Measurements from ENCODE around the gene PREB. TPM values are rescaled to one million over a fixed set of nuclear protein-coding genes. Genes with fewer than 3 reads are reported as not detected.

The PREB gene
- total and polyA plus RNA-seq, 2 experiments from 2014 or later, result 69.2 to 90.3 TPM

DNA sequence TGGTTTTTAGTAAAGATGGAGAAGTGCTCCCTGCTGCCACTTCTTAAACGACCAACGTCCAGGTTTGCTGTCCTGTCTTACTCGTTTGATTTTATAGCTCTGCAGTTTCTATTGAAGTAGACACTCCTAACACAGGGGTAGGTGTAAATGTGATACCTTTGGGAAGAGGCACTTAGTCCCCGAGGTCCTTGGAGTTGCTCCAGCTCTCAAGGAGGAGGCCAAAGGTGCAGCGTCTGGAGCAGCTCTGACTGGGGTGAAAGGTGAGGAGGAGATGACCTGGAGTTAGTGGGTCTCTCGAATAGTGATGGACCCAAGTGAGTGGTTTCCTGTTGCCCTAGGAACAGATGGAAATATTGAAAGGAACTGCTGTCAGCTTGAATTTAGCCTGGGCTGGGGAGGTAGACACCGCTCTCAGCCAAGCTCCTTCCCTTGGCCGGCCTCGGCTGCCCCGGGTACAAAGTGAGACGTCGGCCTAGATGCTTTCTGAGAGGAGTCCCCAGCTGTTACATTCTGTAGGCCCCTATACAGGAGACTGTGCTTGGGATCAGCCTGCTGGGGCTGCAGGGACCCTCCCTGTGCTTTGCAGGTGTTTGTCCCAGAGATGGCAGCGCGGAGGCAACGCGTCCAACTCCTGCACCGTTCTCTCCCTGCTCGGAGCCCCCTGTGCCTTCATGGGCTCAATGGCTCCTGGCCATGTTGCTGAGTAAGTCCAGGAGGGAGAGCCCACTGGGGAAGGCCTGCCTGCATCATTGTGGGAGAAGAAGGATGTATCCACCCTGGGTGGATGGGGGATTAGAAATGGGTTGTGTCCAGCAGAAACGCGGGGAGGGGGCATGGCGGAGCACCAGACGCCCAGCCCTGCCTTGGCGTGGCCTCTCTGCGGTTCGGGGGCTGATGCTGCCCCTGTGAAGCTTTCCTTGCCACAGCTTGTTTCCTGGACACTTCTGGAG, 42.4 kb downstream of the PREB start:
- H2AFZ ChIP-seq, result no peak overlapping the region
- no peak overlapping the region for H3K27ac ChIP-seq
- no peaks in the 10 kb centered on the region for H3K36me3 ChIP-seq (replicated peaks; ENCODE audit: insufficient read depth, low read depth)

DNA sequence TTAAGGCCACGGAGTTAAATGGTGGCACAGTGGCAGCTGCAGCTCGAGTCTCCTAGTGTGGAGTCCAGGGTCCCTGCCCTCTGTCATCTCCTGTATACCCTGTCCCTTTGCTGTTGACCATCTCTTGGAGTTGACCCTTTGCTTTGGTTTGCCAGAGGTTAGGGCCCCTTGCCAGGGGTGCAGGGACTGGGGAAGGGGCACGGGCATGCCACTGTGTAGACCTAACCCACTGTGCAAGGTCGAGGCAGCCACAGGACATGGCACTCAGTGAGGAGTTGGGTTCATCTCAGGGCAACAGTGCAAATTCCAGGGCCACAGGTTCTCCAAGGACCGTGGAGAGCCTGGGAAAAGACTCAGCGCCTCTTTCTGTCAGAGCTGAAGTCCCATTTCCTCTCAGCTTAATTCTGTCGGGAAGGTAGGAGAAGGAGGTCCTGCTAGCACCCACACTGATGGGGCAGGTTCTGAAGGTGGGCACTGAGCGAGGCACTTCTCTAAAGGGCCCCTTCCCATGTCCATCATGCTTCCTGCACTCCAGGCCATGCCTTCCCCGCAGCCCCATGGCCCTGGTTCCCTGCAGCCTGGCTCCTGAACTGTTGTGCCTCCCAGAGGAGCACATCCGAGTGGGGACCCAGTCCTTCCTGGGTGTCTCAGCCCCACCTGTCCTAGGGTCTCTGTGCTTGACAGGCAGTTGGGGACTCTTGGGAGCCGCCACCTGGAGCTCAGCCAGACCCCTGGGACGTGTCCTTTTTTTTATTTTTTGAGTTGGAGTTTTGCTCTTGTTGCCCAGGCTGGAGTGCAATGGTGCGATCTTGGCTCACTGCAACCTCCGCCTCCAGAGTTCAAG, 45.1 kb downstream of the PREB start:
- H3K4me1 ChIP-seq (ENCODE audit: insufficient read depth), result peaks cover 27% of the 10 kb centered on the region
- H3K27ac ChIP-seq, result no peak overlapping the region
- H3K4me3 ChIP-seq, result no peak overlapping the region
- no peaks in the 10 kb centered on the region for H3K9me3 ChIP-seq (ENCODE audit: low read depth)
- peak overlapping the region; percentile 38 for H3K4me2 ChIP-seq
- no peak for DNase-seq (ENCODE audit: low spot score)
- no peaks in the 10 kb centered on the region for H3K36me3 ChIP-seq (replicated peaks; ENCODE audit: insufficient read depth, low read depth)
- no peak overlapping the region for H2AFZ ChIP-seq
- H3K79me2 ChIP-seq, result no peaks in the 10 kb centered on the region
- H3K9me2 ChIP-seq (replicated peaks; ENCODE audit: insufficient read depth), result no peaks in the 10 kb centered on the region
- H3K27me3 ChIP-seq, result no peaks in the 10 kb centered on the region
- 92% methylated on average over 14 of the region's 14 CpGs for WGBS (ENCODE audit: low lambda C conversion rate, missing lambda C conversion rate)
- H4K20me1 ChIP-seq (ENCODE audit: insufficient read depth, poor library complexity, severe bottlenecking), result no peaks in the 10 kb centered on the region
- TF ChIP-seq, protein P1, sequence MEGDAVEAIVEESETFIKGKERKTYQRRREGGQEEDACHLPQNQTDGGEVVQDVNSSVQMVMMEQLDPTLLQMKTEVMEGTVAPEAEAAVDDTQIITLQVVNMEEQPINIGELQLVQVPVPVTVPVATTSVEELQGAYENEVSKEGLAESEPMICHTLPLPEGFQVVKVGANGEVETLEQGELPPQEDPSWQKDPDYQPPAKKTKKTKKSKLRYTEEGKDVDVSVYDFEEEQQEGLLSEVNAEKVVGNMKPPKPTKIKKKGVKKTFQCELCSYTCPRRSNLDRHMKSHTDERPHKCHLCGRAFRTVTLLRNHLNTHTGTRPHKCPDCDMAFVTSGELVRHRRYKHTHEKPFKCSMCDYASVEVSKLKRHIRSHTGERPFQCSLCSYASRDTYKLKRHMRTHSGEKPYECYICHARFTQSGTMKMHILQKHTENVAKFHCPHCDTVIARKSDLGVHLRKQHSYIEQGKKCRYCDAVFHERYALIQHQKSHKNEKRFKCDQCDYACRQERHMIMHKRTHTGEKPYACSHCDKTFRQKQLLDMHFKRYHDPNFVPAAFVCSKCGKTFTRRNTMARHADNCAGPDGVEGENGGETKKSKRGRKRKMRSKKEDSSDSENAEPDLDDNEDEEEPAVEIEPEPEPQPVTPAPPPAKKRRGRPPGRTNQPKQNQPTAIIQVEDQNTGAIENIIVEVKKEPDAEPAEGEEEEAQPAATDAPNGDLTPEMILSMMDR (IDR thresholded peaks at IDR 0.05; ENCODE audit: poor library complexity), result no peak
- TF ChIP-seq EZH2phosphoT487 (IDR thresholded peaks at IDR 0.05; ENCODE audit: low read depth, severe bottlenecking, unreplicated experiment), result no peak
- no peak for TF ChIP-seq EZH2 (IDR thresholded peaks at IDR 0.05; ENCODE audit: borderline replicate concordance)

More for the DNA sequence above, 42.4 kb downstream of the PREB start:
- H3K4me3 ChIP-seq, result no peak overlapping the region
- no peak for DNase-seq (ENCODE audit: low spot score)
- H3K9me3 ChIP-seq (ENCODE audit: low read depth), result no peaks in the 10 kb centered on the region
- H4K20me1 ChIP-seq (ENCODE audit: insufficient read depth, poor library complexity, severe bottlenecking), result no peaks in the 10 kb centered on the region
- no peaks in the 10 kb centered on the region for H3K9me2 ChIP-seq (replicated peaks; ENCODE audit: insufficient read depth)
- H3K79me2 ChIP-seq, result no peaks in the 10 kb centered on the region
- WGBS (ENCODE audit: low lambda C conversion rate, missing lambda C conversion rate), result 80% methylated on average over 25 of the region's 25 CpGs
- peak overlapping the region; percentile 45 for H3K4me2 ChIP-seq
- TF ChIP-seq EZH2 (IDR thresholded peaks at IDR 0.05; ENCODE audit: borderline replicate concordance) (no peak), EZH2phosphoT487 (IDR thresholded peaks at IDR 0.05; ENCODE audit: low read depth, severe bottlenecking, unreplicated experiment) (no peak)
- TF ChIP-seq, protein P1 (IDR thresholded peaks at IDR 0.05; ENCODE audit: poor library complexity), result no peak
- peaks cover 24% of the 10 kb centered on the region for H3K4me1 ChIP-seq (ENCODE audit: insufficient read depth)
- H3K27me3 ChIP-seq, result no peaks in the 10 kb centered on the region

DNA sequence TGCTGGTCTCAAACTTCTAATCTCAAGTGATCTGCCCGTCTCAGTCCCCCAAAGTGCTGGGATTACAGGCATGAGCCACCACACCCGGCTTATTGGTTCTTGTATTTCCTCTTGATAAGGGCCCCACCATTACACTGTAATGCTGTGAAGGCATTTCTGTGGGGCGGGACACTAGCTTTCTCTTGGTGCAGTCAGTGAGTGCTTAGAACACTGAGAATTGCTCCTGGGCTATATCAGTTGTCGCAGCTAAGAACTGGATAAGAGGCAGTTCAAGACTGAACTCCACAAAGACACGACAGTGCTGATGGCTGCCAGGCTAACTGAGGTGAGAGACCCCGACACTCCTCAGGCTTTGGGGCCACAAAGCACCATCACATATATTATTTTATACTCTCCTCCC, 45.8 kb downstream of the PREB start:
- Histone ChIP-seq H4K20me1 (ENCODE audit: insufficient read depth, poor library complexity, severe bottlenecking) (no peaks in the 10 kb centered on the region), H3K4me1 (ENCODE audit: insufficient read depth) (peaks cover 22% of the 10 kb centered on the region), H3K4me3 (no peak overlapping the region), H3K9me3 (ENCODE audit: low read depth) (no peaks in the 10 kb centered on the region), H3K27ac (no peak overlapping the region), H3K4me2 (peak overlapping the region; percentile 38), H3K36me3 (replicated peaks; ENCODE audit: insufficient read depth, low read depth) (no peaks in the 10 kb centered on the region), H3K27me3 (no peaks in the 10 kb centered on the region), H3K79me2 (no peaks in the 10 kb centered on the region), H3K9me2 (replicated peaks; ENCODE audit: insufficient read depth) (no peaks in the 10 kb centered on the region), H2AFZ (no peak overlapping the region)
- WGBS (ENCODE audit: low lambda C conversion rate, missing lambda C conversion rate), result 69% methylated on average over 6 of the region's 6 CpGs
- no peak for TF ChIP-seq EZH2phosphoT487 (IDR thresholded peaks at IDR 0.05; ENCODE audit: low read depth, severe bottlenecking, unreplicated experiment)
- TF ChIP-seq, protein P1 (IDR thresholded peaks at IDR 0.05; ENCODE audit: poor library complexity), result no peak
- TF ChIP-seq EZH2 (IDR thresholded peaks at IDR 0.05; ENCODE audit: borderline replicate concordance), result no peak
- no peak for DNase-seq (ENCODE audit: low spot score)

All from hepatocyte (in vitro differentiated cells).